Measurements from ENCODE around the gene TMEM144.
"Not testable (repeated sequence)": the region's sequence is repeated elsewhere in the genome, so short reads cannot be mapped to it uniquely, and the experiment has no call there.

Gene TMEM144

DNA sequence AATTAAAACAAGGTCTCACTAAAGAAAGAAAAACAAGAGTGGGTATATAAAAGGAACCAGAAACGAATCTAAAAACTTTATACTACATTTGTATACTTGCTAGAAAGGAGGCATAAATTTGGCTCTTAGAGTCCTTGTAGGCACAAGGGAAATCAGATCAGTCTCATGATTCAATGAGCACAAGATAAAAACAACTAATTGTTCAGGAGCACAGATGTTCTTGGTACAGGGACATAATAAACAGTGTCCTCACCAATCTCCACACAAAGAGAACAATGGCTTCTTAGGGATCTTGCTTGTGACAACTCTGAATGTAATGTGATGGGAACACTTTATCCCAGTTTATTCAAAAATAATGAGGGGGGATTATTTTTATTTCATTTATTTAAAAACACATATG is 28.3 kb downstream of the TMEM144 start:
- no peak for DNase-seq

DNA sequence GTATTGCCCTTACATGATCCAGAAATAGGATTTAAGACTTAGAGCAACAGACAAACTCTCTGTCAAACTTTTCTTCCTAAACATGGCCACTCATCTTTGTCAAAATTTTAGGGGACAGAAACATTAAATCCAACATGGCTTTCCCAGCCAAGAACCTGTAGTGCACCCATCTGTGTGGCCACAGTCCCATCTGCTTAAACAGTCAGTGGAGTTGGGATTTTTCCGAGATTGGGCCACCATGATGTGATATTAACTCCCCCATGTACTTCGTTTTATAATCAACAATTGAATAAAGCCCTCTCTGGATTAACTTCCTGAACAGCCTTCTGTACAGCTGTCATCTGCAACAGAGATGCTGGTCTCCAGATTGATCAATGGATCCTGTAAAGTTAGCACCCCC is 28.9 kb downstream of the TMEM144 start:
- no peak for DNase-seq

DNA sequence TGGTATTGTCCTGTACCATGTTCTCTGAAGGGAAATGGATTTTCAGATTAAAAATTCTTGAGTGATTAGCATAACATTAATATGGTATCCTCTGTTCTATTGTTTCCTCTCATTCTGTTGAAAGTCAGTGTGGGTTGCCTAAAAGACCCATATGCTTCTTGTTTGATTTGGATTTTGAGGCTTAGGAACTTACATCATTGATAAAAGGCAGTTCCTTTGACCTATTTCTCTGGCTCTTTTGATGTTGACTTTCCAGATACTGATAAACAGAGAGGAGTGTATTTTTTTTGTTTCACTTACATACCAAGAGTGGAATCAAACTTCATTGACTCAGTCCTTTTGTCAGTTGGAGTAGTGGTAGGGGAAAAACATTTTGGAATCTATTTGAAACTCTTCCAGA is 32.8 kb downstream of the TMEM144 start:
- no peak for DNase-seq

DNA sequence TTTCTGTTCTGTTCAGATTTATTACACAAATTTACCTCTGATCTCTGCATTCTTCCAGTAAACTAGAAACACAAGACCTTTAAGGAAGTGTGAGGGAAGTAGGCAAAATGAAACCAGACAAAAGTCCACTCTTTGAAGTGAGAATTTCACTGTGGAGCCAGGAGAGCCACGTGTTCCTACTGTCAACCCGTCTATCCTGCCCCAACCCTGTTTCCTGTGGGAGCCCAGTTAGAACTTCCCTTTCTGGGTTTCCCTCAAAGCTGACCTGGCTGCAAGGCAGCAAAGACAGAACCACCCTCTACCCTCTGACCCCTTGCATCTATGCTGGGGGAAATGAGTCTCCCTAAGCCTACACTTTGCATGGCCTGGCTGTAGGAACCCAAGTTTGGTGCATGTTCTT is 40.0 kb downstream of the TMEM144 start:
- DNase-seq = no peak

DNA sequence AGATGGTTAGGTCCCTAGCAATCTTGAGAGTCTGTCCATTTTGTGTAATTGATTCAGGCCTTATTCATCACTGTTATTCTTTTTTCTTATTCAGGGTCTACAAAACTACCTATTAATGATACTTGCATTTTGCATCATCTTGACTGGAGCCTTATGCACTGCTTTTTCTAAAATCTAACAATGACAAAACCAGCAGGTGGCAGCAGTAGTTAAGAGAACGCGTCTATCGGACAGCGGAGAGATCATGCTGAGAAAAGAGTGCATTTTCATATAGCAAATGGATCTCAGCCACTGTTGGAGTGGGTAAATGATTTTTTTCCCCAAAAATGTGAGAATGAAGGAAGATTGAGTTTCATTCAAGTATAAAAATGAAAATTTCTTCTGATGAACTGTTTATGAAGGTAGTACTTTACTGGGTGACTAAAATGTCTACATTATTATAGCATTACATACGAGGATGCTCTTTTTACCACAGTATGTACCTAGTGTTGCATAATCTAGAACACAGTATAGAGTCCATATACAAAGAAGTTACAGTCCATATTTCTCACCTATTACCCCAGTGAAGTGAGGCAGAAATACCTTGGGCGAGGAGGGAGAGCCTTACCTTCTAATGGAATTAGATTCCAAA is 43.2 kb downstream of the TMEM144 start:
- peak; percentile 14 for DNase-seq

DNA sequence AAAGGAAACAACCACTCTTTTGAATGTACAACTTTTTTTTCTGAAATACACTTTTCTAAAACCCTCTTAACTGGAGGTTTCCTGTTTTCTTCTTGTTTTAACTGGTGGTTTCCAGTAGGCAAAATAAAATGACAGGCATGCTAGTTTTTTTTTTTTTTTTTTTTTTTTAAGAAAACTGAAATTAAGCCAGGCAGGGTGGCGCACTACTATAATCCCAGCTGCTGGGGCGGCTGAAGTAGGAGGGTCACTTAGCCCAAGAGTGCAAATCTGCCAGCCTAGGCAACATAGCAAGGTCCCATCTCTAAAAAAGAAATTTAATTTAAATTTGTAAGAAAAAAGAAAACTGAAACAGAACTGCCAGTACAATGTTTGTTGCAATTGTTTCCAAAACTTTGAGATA is 44.0 kb downstream of the TMEM144 start:
- DNase-seq = no peak

DNA sequence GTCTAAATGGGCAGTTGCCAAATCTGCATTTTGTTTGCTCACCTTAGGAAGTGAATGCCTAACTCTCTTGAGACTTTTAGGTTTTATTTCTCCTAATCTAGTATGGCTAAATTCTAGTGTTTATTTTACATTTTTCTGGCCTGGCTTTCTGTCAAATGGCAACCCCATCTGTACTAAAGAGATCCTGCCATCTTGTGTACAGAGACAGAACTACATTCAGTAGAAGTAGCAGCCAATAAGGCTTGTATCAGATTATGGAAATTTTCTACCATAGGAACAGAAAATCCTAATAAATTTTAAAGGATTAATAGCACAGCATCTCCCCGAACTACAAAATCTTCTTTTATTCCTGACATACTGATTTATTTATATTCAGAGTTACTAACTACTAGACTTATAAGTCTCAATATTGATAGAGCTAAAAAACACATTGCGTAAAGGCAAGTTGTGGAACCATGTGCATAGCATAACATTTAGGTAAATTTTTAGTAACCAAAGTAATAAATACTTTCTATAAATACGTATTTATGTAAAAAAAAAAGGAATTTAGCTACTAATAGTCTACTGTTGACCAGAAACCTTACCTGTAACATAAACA is 45.5 kb downstream of the TMEM144 start:
- no peak for DNase-seq

DNA sequence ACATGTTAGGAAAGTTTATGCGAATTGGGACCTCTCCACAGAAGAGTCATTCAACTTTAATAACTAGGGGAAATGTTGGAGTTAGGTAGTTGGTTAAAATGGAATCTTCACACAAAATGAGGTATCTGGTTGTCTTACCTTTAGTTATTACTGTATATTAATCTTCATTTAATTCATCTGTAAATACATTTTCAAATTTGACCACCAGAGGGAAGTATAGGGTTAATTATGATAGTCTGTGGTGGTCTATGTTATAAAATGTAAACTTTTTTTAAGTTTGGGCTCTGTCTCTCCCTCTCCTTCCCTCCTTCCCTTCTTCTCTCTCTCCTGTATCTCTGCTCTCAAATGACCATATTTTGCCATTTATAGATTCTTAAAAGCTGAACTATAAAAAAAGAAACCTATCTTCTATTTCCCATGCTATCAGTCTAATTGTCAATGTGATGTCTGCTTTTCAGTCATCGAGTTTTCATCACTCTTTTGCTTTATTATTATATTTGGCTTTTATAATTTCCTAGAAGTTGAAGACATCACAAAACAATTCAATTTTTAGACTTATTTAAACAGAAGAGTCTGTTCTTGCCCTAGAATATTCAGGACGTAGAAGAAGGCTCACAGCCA is 49.8 kb downstream of the TMEM144 start:
- DNase-seq = no peak

DNA sequence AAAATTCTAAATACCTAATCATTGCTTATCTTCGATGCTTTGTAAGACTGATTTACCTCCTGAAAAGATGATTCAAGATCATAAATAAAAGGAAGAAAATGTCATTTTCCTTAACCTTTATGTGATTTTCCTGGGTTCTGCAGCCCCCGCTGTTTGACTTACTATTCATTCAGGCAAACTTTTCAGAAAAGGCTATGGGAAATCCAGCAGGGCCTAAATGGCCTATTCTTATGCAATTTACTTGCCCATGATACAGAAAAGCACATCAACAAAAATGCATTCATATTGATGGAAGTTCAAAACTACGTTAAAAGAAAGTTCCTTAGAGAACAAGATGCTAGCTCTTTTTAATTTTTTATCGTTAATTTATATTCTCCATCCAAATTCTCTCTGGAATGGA is 51.2 kb downstream of the TMEM144 start:
- DNase-seq = no peak

DNA sequence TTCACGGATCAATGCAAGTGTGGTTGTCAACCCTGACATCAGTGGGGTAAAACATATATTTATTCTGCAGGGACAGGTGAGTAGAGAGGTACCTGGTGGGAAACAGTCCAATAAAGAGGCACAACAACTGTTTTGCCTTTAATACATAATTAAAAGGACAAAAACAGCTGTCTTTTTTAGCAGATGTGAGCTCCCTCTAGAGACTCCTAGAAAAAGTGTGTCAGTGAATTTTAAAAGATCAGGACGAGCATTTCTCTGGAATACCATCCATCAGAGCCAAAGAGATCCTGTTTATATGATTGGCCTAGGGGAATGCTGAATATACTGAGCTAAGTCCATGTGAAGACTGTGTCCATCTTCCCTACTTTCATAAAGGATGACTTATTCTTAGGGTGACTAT is 58.3 kb downstream of the TMEM144 start:
- no peak for DNase-seq

DNA sequence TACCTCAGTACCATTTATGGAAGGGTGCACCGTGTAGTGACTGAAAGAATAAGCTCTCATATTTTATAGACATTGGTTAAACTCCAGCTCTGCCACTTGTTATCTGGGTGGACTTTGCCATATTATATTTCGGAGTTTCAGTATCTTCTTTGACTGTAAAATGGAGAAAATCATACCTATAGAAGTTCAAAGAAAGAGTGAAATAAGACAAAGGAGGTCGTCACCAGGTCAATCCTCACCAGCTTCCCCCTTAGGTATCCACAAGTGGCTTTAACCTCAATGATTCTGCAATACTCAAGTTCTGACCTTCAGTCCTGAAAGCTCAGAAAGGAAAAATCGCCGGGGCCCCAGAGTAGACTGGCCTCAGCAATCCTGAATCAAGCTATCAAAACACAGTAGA is 64.3 kb downstream of the TMEM144 start:
- DNase-seq = no peak

DNA sequence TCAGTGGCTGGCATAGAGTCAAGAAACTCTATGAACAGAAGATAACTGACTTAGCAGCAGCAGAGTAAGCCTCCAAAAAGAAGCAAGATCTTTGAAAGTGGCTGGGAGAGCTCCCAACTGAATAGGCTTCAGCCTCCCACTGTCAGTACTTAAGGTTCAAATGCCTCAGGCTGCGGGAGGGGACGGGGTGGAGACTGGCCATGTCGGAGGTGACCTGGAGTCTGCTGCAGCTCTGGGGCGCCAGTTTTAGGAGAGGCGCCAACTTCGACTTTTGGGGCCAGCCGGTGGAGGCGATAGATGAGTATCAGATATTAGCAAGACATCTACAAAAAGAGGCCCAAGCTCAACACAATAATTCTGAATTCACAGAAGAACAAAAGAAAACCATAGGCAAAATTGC is 67.3 kb downstream of the TMEM144 start:
- DNase-seq = no peak

DNA sequence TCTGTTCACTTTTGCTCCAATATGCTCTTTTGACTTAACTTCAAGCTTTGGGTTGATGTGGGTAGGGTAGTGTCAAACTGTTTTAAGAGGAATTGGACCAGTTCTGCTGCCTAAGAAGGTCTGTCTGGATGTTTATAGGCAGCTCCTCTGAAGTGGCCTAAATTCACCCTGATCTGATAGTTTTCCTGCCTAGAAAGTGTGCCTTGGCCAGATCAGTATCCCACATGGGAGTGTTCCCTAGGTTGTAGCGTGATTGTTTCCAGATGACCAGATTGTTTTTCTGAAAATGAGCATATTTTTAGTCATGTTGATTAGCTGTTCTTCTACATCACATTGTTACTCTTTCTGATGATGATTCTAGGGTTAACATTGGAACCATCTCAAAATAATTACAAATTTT is 68.8 kb downstream of the TMEM144 start:
- not testable (repeated sequence) for DNase-seq

DNA sequence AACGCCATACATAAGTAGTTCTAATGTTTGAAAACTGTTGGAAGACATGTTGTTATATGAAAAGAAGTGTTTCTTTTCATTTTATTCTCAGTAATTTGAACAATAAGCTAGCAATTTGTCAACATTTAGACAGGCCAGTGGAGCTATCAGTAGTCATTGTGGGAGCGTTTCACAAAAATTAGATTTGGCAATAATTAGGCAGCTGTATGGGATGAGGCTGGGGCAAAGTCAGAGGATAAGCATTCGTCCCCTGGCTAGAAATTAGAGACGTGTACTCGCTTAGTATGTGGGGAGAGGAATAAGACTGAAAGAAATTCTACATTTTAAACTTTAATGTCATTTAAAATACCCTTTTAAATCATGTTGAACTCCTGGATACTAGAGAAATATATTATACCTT is 70.6 kb downstream of the TMEM144 start:
- DNase-seq = no peak

DNA sequence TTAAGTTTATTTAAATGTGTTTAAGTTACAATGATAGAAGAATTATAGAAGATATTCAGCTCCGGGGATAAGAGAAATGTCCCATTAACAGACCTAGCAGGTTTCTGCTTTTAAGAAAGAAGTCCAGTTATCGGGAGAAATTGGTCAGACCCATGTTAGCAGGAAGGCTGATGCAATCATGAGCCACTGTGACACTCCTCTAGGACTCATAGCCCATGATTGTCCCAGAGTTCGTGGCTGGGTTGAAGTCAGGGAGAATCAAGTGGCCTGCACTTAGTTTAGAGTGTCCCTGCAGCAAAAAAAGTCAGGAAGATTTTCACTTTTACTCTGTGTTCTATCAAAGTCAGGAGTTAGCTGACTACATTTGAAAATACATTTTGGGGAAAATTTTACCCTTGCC is 72.0 kb downstream of the TMEM144 start:
- DNase-seq = no peak

DNA sequence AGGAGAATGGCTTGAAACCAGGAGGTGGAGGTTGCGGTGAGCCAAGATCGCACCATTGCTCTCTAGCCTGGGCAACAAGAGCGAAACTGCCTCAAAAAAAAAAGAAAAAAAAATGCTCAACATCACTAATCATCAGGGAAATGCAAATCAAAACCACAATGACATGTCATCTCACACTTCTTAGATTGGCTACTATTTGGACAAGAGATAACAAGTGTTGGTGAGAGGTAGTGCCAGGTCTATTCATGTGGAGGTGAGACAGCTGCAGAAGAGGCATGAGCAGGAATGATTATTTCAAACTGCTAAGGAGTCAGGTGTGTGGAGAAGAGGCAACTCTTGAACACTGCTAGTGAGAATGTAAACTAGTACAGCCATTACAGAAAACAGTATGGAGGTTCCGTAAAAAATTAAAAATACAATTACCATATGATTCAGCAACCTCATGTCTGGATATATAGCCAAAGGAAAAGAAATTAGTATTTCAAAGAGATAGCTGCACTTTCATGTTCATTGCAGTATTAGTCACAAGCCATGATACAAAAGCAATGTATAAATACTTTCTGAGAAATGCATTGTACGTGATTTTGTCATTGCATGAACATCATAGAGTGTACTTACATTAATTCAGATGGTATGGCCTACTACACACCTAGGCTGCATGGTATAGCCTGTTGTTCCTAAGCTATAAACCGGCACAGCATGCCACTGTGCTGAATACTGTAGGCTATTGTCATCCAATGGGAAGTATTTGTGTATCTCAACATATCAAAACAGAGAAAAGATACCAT is 75.3 kb downstream of the TMEM144 start:
- DNase-seq = no peak

DNA sequence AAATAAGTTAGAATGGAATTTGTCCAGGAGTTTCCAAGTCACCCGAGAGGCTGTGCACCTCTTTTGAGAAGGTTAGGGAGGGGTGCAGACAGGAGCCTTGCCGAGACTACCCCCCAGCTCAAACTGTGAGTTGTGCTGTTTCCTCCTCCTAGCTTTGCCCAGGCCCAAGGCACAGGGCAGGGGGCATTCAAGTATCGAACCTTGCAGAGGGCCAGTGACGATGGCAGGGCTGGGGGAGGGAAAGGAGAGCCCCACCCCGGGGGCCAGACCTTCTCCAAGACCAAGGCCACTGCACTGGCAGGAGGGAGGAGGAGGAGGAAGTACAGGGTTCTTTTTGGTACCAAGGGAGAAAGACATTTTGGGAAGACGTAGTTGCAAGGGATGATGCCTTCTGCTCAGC is 80.6 kb downstream of the TMEM144 start:
- no peak for DNase-seq

DNA sequence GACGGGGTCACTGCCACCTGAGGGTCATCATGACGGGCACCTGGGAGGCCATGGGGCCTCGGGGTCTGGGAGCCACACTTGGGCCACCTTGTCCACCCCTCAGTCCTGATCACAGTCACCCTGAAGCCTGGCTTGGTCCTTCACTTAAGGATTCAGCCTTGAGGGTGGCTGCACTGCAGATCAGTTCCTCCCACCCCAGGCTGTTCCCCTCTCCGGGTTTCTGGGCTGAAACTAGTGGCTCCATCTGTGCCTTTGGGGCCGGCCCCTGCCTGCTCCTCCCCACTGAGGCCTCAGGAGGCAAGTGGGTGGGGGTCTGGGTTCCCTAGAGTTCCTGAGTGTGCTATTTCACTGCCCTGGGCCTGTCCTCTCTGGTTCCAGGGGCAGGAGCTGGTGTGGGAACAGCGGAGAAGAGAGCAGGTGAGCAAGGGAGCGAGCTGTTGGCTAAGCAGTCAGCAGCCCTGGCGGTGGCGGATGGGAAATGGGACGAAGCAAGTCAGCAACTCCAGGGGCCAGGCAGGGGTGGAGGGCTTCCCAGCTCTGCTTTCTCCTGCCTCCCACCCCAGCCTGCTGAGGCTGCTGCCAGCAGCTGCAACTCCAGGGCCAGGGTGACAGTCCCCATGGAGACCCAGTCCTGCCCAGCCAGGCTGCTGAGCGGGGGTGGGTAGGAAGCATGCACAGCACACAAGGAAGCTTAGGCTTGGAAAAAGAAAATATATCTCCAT is 81.2 kb downstream of the TMEM144 start:
- DNase-seq = no peak

DNA sequence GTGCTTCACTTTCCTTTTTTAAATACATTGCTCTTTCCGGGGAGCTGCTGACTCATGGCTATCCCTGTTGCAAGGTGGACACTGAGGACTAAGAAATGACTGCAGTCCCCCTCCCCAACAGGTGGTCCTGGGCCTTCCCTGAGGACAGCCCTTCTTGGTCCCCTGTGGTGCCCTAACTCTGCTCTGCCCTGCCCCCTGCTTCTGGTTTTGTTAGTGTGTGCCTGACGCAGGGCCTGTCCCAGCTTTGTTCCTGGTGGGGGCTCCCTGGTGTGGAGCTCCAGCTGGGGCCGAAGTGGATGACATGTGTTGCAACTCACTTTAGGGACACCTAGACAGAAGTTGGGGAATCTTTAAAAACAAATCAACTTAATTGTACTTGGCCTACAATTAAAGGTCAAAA is 81.9 kb downstream of the TMEM144 start:
- DNase-seq = no peak

DNA sequence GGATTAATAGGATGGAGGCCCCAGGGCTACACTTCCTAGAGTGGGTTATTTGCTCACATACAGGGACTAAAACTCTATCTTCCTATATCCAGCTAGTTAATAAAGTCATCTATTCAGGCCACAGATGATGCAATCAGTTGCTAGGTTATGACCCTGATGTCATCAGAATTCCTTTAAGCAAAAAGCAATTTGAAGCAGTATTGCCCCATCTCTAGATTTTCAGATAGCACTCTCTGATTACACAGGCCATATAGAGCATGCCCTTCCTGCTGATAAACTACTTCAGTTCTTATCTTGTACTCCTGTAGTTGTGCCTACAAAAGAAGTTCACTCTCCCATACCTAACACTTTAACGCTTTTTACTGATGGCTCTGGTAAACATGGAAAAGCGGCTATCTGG is 84.8 kb downstream of the TMEM144 start:
- no peak for DNase-seq

DNA sequence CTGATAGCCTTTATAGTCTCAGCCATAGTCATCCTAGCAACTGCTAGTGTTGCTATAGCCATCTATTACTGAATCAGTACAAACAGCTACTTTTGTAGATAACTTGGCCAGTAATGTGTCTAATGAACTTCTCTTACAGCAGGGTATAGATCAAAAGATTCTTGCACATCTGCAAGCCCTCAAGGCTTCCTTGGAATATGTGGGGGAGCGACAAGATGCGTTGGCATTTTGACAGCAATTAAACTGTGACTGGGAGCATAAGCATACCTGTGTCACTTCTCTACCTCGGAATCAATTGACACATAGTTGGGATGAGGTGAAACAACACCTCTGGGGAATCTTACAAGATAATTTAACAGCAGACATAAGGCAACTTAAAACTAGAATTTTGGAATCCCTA is 87.6 kb downstream of the TMEM144 start:
- DNase-seq = no peak

DNA sequence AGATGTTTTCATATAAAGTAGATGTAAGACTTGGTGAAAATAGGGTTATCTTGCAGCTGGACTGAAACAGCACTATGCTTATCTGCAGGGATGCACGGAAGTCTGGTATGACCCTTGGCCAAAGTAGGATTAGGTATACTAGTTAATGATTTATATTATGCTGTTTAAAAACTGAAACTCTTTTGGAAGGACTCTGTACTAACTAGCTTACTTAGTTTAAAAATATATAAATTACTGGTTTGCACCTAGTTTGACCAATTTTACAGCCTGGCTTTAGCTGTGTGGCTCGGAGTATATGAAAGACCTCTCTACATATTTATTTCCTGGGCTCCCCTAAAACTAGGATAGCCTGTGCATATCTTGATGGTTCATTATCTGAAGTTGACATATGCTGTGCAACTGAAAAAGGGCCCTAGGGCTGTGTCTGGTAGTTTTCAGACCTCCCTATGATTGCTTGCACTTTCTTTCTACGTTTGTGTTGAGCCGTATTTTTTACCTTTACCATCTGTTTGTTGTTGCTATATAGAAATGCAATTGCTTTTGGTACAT is 89.2 kb downstream of the TMEM144 start:
- no peak for DNase-seq

DNA sequence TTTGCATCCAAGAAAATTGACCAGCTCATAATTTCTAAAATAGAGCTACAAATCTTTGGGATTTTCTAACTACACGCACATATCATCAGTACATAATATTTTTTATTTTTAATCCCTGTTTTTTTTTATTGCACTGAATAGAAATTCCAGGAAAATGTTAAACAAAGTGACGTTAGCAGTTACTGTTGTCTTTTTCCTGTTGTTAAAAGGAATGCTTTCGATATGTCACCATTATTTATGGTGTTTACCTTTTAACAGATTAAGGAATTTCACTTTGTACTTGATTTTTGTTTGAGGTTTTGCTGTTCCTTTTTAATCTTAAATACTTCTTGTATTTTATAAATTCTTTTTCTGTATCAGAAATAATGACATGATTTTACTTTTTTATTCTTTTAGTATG is 89.7 kb downstream of the TMEM144 start:
- no peak for DNase-seq
